Femur (tissue), 1 donor: Measurements from ENCODE around the gene PTBP2.

Experiments used
- DNase-seq: peaks from one replicate; pipeline ENCODE4 v3.0.0-alpha.2; 2017

PTBP2 gene

DNA sequence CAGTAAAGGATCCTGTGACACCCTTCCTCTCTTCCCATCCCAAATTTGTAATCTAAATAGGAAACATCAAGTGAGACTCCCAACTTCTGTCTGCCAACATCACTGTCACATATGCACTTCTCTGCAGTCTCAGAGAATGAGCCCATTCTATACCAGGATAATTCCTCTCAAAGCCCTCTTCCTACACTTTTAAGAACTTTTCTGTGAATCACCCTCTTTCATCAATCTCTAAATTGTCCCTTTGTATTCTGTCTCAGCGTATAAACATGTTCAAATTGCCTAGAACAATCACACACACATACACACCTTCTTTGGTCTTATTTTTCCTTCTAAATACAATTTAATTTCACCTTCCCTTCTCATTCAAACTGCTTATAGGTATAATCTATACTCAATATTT, 111.8 kb downstream of the PTBP2 start:
- DNase-seq, result no peak

DNA sequence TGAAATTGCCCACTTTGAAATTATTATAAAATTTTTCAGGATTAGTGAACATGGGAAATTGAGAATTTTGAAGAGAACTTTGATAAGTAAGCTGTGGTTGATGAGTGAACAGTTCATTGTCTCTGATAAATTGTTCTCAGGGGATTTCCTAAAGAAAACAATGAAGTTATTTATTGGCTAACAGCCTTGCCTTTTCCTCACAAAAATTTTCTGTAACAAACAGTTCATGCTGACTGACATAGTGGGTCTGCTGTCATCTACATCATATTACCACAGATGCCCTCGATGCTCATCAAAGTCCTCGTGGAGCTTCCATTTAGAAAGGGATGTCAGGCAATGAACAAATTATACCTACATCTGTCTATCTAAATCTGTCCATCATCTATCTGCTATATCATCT, 113.4 kb downstream of the PTBP2 start:
- DNase-seq, result no peak

DNA sequence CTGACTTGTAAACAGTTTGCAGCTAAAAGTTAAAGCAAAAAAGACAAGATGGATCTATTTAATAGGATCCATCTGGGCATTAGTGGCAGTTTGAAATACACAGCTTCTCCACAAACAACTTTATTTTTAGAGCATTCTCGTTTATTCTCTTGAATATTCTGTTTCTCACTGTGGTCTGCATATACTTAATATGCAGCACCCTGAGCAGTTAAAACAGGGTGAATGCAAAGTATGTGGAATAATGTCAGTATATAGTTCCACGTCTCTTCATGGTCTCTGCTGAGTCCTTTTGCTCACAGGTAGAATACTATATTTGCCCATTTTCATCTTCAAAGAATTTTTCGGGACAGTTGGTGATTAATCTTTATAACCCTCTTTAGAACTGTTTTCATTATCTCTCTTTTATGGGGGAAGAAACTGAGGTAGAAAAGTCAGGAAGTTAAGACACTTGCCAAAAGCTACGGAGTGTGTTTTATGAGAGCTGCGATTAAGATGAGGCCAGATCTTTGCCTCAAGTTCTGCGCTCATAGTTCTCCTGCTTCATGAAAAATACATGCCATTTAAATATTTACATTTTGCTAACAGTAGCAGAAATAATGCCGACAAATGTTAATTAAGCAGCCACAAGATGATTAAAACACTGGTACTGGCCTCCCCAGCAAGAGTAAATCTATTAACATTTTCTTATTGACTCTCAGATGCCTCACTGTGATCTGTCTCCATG, 115.6 kb downstream of the PTBP2 start:
- DNase-seq, result no peak

DNA sequence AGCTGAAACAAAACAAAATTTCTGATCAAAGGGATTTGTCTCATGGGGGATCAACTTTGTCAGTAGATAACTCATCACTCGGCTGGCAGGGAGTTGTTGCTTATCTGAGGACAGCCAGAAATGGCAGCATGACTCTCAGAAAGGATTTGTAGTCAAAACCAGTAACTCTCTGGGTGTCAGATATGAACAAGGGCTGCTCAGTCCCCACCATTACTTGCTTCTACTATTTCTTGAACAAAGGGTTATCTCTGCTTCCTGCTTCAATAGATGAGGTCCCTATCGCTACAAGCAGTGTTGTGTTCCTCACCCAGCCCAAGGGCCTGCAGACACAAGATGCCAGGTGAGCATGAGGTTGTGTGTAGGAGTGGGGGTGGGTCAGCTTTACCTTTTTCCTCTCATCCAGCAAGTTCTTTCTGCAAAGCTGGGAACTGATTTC, 116.2 kb downstream of the PTBP2 start:
- DNase-seq, result no peak

DNA sequence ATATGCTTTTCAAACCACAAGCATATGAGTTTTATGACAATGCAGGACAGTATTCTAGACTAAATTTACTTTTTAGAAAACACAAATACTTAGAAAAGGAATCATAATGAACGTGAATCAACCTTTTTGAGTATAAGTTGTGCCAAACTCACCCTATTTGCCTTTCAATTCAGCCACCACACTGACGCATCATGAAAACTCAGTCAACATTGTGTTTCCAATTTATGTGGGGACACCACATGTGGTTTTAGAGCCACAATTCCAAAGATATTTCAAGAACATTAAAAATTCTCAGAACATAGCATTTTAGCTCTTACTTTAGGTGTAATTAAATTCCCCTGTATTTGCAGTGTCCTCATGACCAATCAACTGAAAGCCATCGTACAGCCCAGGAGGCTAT, 118.8 kb downstream of the PTBP2 start:
- DNase-seq, result no peak

DNA sequence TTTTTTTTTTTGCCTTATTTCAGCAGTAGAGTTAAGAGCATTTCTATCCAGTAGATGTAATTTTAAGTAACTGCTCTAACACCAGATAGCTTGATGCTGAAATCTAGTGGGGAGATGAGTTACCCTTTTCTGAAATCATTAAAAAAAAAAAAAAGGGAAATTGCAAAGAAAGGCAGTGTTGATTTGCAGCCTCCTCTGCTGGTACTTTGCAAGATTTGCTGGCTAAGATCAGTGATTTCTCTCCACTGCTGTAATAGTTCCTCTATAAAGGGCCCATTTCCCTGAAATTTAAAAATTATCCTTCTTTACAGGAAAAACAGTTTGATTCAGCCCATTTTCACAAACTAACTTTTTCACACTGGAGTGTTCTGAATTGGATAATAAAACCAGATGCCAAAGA, 120.6 kb downstream of the PTBP2 start:
- no peak for DNase-seq

DNA sequence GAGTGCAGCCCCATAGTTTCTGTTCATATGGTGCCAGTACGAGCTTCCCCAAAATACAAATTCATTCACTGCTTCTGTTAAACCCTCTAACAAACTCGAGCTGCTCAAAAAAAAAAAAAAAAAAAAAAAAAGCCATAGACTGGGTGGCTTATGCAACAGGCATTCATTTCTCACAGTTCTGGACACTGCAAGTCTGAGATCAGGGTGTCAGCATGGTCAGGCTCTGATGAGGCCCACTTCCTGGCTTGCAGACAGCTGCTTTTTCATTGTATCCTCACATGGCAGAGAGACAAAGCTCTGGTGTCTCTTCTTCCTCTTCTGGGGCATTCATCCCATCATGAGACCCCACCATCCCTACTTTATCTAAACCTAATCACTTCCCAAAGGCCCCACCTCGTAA, 121.6 kb downstream of the PTBP2 start:
- no peak for DNase-seq

DNA sequence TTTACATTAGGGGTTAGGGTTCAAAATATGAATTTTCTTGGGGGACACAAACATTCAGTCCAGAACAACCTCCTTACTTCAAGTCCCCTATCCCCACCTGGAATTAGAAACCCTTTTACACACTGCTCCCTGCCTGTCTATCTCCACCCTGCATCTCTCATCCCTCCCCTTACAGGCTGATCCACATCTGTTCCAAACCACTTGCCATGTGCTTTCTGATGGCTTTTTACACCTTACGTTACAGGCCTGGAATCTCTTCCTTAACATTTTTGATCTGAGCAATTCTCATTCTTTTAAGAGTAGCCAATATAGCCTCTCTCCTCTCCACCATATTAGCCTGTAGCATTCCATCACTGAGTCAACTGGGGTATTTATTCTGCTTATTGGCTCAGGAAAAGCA, 122.0 kb downstream of the PTBP2 start:
- DNase-seq, result no peak

DNA sequence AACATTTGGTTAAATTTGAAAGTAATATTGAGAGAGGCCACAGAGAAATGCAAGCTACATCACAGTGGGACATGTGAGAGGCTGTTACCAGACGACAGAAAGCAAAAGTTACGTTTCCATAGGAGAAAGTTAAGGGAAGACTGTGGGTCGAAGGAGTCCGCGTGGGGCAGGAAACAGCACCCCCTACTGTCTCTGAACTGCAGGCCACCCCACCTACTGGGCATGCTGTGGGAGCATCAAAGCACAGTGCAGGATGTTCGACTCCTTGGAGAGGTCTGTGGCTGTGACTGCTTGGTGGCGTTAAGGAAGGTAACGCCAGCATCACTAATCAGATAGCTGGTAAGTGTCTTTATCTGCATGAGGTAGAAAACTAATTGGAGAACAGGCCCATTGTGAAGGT, 123.9 kb downstream of the PTBP2 start:
- DNase-seq, result no peak

DNA sequence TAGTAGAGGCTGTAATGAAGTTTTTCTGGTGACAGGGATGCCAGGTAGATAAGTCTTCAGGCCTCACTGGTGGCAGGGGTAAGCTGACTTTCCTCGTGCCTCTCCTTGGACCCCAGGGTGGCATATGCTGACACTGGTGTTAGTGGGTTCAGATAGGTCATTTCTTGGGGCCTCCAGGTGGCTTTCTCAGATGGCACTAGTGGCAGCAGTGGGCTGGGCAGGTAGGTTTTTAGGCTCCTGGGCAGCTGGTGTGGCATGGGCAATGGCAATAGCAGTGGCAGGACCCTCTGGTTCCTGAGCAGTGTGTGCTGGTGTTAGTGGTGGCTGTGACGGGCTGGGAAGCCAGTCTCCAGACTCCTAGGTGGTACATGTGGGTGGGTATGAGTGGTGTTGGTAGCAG, 140.3 kb downstream of the PTBP2 start:
- no peak for DNase-seq

DNA sequence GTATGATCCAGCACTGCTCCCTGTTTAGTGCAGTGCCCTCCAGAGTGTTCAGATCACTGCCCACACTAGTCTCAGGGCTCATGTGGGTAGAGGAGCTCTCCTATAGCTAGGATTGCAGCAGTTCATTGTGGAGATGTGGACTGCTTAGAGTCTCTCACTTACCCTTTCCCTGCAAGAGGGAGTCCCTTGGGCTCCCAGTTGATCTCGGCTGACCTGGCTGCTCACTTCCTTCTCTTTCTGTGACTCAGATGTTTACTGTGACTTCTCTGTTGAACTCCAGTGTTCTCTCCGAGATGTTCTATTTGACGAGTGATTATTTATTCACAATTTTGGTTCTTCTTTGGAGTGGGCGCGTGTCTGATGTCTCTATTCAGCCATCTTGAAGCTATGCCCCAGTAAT, 141.9 kb downstream of the PTBP2 start:
- DNase-seq, result no peak
